ENCODE results near the gene MAGI2.

DNA sequence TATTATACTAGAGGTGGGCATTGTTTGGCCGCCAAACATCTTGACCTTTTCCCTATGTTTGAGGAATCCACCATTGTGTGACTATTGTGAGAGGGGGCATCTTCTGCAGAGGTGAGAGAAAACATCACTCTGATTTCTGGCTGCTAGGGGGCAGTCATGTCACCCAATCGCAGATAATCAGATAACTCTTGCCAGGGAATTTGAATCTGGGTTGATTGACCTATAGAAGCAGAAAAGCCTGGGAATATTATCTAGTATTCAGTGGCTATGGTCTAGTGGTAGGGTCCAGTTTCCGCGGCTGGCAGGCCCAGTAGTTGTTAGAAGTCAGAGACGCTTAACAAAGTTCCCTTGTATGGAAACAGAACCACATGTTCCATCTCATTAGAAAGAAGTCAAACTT, 846.4 kb downstream of the MAGI2 start:
- TF ChIP-seq, protein P1, sequence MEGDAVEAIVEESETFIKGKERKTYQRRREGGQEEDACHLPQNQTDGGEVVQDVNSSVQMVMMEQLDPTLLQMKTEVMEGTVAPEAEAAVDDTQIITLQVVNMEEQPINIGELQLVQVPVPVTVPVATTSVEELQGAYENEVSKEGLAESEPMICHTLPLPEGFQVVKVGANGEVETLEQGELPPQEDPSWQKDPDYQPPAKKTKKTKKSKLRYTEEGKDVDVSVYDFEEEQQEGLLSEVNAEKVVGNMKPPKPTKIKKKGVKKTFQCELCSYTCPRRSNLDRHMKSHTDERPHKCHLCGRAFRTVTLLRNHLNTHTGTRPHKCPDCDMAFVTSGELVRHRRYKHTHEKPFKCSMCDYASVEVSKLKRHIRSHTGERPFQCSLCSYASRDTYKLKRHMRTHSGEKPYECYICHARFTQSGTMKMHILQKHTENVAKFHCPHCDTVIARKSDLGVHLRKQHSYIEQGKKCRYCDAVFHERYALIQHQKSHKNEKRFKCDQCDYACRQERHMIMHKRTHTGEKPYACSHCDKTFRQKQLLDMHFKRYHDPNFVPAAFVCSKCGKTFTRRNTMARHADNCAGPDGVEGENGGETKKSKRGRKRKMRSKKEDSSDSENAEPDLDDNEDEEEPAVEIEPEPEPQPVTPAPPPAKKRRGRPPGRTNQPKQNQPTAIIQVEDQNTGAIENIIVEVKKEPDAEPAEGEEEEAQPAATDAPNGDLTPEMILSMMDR (IDR thresholded peaks at IDR 0.05; ENCODE audit: low read depth, low read length, missing input control) = no peak
- TF ChIP-seq, protein P2, sequence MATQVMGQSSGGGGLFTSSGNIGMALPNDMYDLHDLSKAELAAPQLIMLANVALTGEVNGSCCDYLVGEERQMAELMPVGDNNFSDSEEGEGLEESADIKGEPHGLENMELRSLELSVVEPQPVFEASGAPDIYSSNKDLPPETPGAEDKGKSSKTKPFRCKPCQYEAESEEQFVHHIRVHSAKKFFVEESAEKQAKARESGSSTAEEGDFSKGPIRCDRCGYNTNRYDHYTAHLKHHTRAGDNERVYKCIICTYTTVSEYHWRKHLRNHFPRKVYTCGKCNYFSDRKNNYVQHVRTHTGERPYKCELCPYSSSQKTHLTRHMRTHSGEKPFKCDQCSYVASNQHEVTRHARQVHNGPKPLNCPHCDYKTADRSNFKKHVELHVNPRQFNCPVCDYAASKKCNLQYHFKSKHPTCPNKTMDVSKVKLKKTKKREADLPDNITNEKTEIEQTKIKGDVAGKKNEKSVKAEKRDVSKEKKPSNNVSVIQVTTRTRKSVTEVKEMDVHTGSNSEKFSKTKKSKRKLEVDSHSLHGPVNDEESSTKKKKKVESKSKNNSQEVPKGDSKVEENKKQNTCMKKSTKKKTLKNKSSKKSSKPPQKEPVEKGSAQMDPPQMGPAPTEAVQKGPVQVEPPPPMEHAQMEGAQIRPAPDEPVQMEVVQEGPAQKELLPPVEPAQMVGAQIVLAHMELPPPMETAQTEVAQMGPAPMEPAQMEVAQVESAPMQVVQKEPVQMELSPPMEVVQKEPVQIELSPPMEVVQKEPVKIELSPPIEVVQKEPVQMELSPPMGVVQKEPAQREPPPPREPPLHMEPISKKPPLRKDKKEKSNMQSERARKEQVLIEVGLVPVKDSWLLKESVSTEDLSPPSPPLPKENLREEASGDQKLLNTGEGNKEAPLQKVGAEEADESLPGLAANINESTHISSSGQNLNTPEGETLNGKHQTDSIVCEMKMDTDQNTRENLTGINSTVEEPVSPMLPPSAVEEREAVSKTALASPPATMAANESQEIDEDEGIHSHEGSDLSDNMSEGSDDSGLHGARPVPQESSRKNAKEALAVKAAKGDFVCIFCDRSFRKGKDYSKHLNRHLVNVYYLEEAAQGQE (IDR thresholded peaks at IDR 0.05) = no peak
- TF ChIP-seq RAD21 (IDR thresholded peaks at IDR 0.05) = peak; percentile 34 to 59
- no peak for TF ChIP-seq ZBTB33 (IDR thresholded peaks at IDR 0.05)
- no peak for TF ChIP-seq SP1 (IDR thresholded peaks at IDR 0.05)
- no peak for TF ChIP-seq EGR1 (IDR thresholded peaks at IDR 0.05; ENCODE audit: low read depth in 2 of 2)

Measured in liver (tissue), 3 donors.